ENCODE results near the gene TMEM117. TPM values are rescaled to one million over a fixed set of nuclear protein-coding genes. Genes with fewer than 3 reads are reported as not detected.

TMEM117 gene
- total RNA-seq, 1 experiment from 2014 or later: 7.8 TPM

Other genes with a start within 250 kb of the TMEM117 start
- 7.3 and 8.5 TPM in 2 replicates for gene PUS7L, start 77.3 kb upstream of the TMEM117 start, total RNA-seq (2014; rRNA removed; shearing (Covaris generic))
- gene IRAK4, start 77.1 kb upstream of the TMEM117 start, total RNA-seq (2014; rRNA removed; shearing (Covaris generic)): 3.1 and 4.0 TPM in 2 replicates
- 87.2 and 88.2 TPM in 2 replicates for gene TWF1, start 29.8 kb upstream of the TMEM117 start, total RNA-seq (2014; rRNA removed; shearing (Covaris generic))